Endothelial cell of umbilical vein (primary cell): Measurements from ENCODE around the gene SNX25. TPM values are rescaled to one million over a fixed set of nuclear protein-coding genes. Genes with fewer than 3 reads are reported as not detected.
A peak's percentile ranks its signal among the peaks of the same experiment; 100 is the strongest.

Experiments used
- BruUV-seq: library from RNA; stranded (reverse); fragments of 400-500 nt; replicated peaks from 2 replicates; lab custom pipeline; 2021; lab: Mats Ljungman, UMichigan
- CTCF ChIA-PET: fragments of 300-600, 350-600 bp; sonication (Branson Sonifier 250); formaldehyde crosslinking; loops from one replicate; lab custom pipeline; 2021; ENCODE audit warnings: antibody characterized with exemption, inconsistent platforms; lab: Charles Lee
- POLR2A ChIA-PET: fragments of 300-600, 350-600 bp; sonication (Branson Sonifier 250); formaldehyde crosslinking; loops from one replicate; lab custom pipeline; 2021; ENCODE audit warnings: antibody characterized with exemption, inconsistent platforms; lab: Charles Lee
- DNase-seq: peaks from one replicate; pipeline ENCODE4 v3.0.0-alpha.2; 2011; ENCODE audit warnings: low read depth, low spot score
- FAIRE-seq: peaks from 2 replicates; lab custom pipeline; 2011; peaks lifted over from hg19 to GRCh38; lab: Jason Lieb, UNC
- H2AFZ ChIP-seq: 2 replicates; pipeline ENCODE4 v1.6.0; 2012; ENCODE audit warnings: low read depth, low read length, control low read depth, inconsistent platforms
- H3K27ac ChIP-seq: 2 replicates; pipeline ENCODE4 v1.5.1; 2011; ENCODE audit warnings: low read depth, mild to moderate bottlenecking, control low read depth, low read length, moderate library complexity; ENCODE audit not compliant: insufficient read depth
- H3K27me3 ChIP-seq, 2 experiments: 2 replicates each; pipeline versions ENCODE4 v1.6.0 to v1.6.1; 2011; ENCODE audit warnings: low read length in 2 of 2, mixed read lengths in 1 of 2; ENCODE audit not compliant: control insufficient read depth in 2 of 2, insufficient read depth in 2 of 2
- H3K36me3 ChIP-seq, 2 experiments: 2 replicates in 1 of 2; 3 replicates in 1 of 2; pipeline ENCODE4 v1.5.1; 2011; ENCODE audit warnings: low read length in 2 of 2, mild to moderate bottlenecking in 1 of 2, moderate library complexity in 1 of 2; ENCODE audit not compliant: control insufficient read depth in 2 of 2, insufficient read depth in 2 of 2; ENCODE audit errors: extremely low read depth in 1 of 2
- H3K4me1 ChIP-seq: 3 replicates; pipeline ENCODE4 v1.5.1; 2011; ENCODE audit warnings: mild to moderate bottlenecking, low read length; ENCODE audit not compliant: control insufficient read depth, insufficient read depth; ENCODE audit errors: extremely low read depth
- H3K4me2 ChIP-seq: 2 replicates; pipeline ENCODE4 v1.6.1; 2011; ENCODE audit warnings: low read length, control low read depth, mixed read lengths; ENCODE audit not compliant: insufficient read depth
- H3K4me3 ChIP-seq, 3 experiments: fragments of 200-600 bp in 1 of 3; sonication (generic), shearing (Covaris generic) in 1 of 3; replicated peaks in 1 of 3; 2 replicates each; pipeline ENCODE4 v1.5.1; 2011 to 2016; ENCODE audit warnings: control low read depth in 3 of 3, low read length in 3 of 3, mild to moderate bottlenecking in 2 of 3, inconsistent platforms in 1 of 3, low read depth in 1 of 3, moderate library complexity in 1 of 3; ENCODE audit not compliant: insufficient read depth in 1 of 3
- H3K79me2 ChIP-seq: 2 replicates; pipeline ENCODE4 v1.6.0; 2012; ENCODE audit warnings: low read length, inconsistent platforms; ENCODE audit not compliant: control insufficient read depth, insufficient read depth
- H3K9ac ChIP-seq: replicated peaks from 2 replicates; pipeline ENCODE3; 2011; ENCODE audit warnings: low read length, control low read depth; ENCODE audit not compliant: insufficient read depth; ENCODE audit errors: extremely low read depth
- H3K9me1 ChIP-seq: replicated peaks from 3 replicates; pipeline ENCODE4 v1.6.0; 2011; ENCODE audit warnings: mild to moderate bottlenecking, low read length; ENCODE audit not compliant: control insufficient read depth, insufficient read depth; ENCODE audit errors: extremely low read depth
- H3K9me3 ChIP-seq: replicated peaks from 2 replicates; pipeline ENCODE4 v1.5.1; 2012; ENCODE audit warnings: low read length, inconsistent platforms; ENCODE audit not compliant: control insufficient read depth, insufficient read depth
- H4K20me1 ChIP-seq: replicated peaks from 2 replicates; pipeline ENCODE3; 2011; ENCODE audit warnings: mild to moderate bottlenecking, low read length; ENCODE audit not compliant: control insufficient read depth, insufficient read depth; ENCODE audit errors: extremely low read depth
- EZH2 ChIP-seq: IDR thresholded peaks from 2 replicates; pipeline ENCODE4 v1.6.1; 2012; ENCODE audit warnings: borderline replicate concordance, low read depth, mild to moderate bottlenecking, moderate library complexity, low read length, inconsistent platforms; ENCODE audit not compliant: severe bottlenecking
- FOS ChIP-seq: IDR thresholded peaks from 2 replicates; pipeline ENCODE4 v1.6.1; 2011; ENCODE audit warnings: mild to moderate bottlenecking, low read length, moderate library complexity, borderline replicate concordance; ENCODE audit not compliant: insufficient read depth
- GATA2 ChIP-seq: IDR thresholded peaks from 2 replicates; pipeline ENCODE4 v1.7.0; 2011; ENCODE audit warnings: low read depth, mild to moderate bottlenecking, moderate library complexity, mixed read lengths, low read length; ENCODE audit not compliant: insufficient read length, insufficient read depth
- JUN ChIP-seq: IDR thresholded peaks from 2 replicates; pipeline ENCODE4 v1.6.1; 2011; ENCODE audit warnings: borderline replicate concordance, low read depth; ENCODE audit not compliant: insufficient read length, insufficient read depth
- MYC ChIP-seq: IDR thresholded peaks from one replicate; pipeline ENCODE4 v1.6.1; 2011; ENCODE audit warnings: mild to moderate bottlenecking, low read depth, low read length
- POLR2A ChIP-seq: IDR thresholded peaks from 2 replicates; pipeline ENCODE4 v1.6.1; 2012; ENCODE audit warnings: low read depth, mild to moderate bottlenecking, control low read depth, low read length
- POLR2AphosphoS5 ChIP-seq: IDR thresholded peaks from 2 replicates; pipeline ENCODE4 v1.6.1; 2012; ENCODE audit warnings: low read depth, mild to moderate bottlenecking, control low read depth, low read length, moderate library complexity; ENCODE audit not compliant: insufficient read depth
- dilution Hi-C: fragments of 300-500 bp; cut with MboI; formaldehyde crosslinking; loops from one replicate; pipeline ENCODE4 v1.15.0; 2019; ENCODE audit warnings: low sequenced_read_pairs; ENCODE audit not compliant: extremely low pct_ligation_motif_present
- intact Hi-C: fragments of 100-400 bp; cut with micrococcal nuclease; formaldehyde crosslinking; loops from one replicate; pipeline ENCODE4 v1.10.0; 2022
- polyA plus RNA-seq, 4 experiments: library from polyadenylated mRNA; depleted of rRNA in 3 of 4; stranded (reverse) in 3 of 4; unstranded in 1 of 4; fragments of >200 nt; gene quantifications; 2 replicates each; pipeline versions ENCODE4 v1.2.1 to v1.2.3, GENCODE V29; 2011 to 2012; ENCODE audit warnings: missing spikeins in 1 of 4
- total RNA-seq: library from RNA; stranded (reverse); gene quantifications from 2 replicates; pipeline ENCODE4 v1.2.3, GENCODE V29; 2021
- TF ChIP-seq, protein P1 (sequence below), 2 donors: IDR thresholded peaks; 1 replicate in 1 of 2; 2 replicates in 1 of 2; pipeline ENCODE4 v1.5.1; 2011; ENCODE audit warnings: low read length in 2 of 2, mild to moderate bottlenecking in 2 of 2, moderate library complexity in 2 of 2, control low read depth in 1 of 2, inconsistent platforms in 1 of 2, low read depth in 1 of 2; ENCODE audit not compliant: insufficient read depth in 1 of 2; ENCODE audit errors: extremely low read depth in 1 of 2
- TF ChIP-seq, protein P2 (sequence below): IDR thresholded peaks from 2 replicates; pipeline ENCODE4 v1.6.1; 2011; ENCODE audit not compliant: insufficient read depth, insufficient read length

Gene SNX25
- total and polyA plus RNA-seq, 2 donors (not counting 3 experiments of a cell fraction or from before 2014, with no cell fraction given): 6.6 to 16.1 TPM

DNA sequence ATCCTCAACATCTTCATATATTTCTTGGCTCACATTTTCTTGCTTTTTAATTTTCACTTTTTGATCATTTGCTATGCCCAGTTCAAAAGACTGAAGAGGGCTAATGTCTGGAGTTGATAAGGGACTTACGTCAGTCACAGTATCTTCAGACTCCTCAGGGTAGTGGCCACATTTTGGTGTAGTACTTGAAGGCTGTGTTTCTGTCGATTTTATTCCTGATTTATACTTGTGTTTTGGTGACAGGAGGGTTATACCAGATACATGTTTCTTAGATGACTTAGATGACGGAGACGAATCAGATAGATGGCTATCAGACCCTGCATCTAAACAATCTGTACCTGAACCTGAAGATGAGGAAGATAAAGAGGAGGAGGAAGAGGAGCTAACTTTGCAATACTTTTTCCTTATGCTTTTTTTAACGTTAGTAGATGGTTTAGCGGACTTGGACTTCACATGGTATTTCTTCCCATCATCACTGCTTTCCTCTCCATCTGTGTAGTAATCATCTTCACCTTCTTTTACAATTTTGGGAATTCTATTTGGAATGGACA lies 19.0 kb upstream of the SNX25 start:
- intact Hi-C loops (no loop called here), dilution Hi-C loops (no loop called here)
- Histone ChIP-seq H3K27ac (no peak overlapping the region), H3K4me3 (no peak overlapping the region), H3K79me2 (peaks cover 26% of the 10 kb centered on the region), H3K27me3 (no peaks in the 10 kb centered on the region), H2AFZ (no peak overlapping the region), H3K36me3 (no peaks in the 10 kb centered on the region), H3K4me2 (no peak overlapping the region), H4K20me1 (peaks cover 2% of the 10 kb centered on the region), H3K9me3 (no peaks in the 10 kb centered on the region), H3K9me1 (no peaks in the 10 kb centered on the region), H3K4me1 (no peaks in the 10 kb centered on the region), H3K9ac (no peak overlapping the region)
- BruUV-seq: TSS peak; percentile 45
- ChIA-PET POLR2A (no interaction called here), CTCF (no interaction called here)
- TF ChIP-seq GATA2 (no peak), FOS (no peak), POLR2A (no peak), JUN (no peak), POLR2AphosphoS5 (no peak), MYC (no peak), EZH2 (no peak)
- TF ChIP-seq, protein P1, sequence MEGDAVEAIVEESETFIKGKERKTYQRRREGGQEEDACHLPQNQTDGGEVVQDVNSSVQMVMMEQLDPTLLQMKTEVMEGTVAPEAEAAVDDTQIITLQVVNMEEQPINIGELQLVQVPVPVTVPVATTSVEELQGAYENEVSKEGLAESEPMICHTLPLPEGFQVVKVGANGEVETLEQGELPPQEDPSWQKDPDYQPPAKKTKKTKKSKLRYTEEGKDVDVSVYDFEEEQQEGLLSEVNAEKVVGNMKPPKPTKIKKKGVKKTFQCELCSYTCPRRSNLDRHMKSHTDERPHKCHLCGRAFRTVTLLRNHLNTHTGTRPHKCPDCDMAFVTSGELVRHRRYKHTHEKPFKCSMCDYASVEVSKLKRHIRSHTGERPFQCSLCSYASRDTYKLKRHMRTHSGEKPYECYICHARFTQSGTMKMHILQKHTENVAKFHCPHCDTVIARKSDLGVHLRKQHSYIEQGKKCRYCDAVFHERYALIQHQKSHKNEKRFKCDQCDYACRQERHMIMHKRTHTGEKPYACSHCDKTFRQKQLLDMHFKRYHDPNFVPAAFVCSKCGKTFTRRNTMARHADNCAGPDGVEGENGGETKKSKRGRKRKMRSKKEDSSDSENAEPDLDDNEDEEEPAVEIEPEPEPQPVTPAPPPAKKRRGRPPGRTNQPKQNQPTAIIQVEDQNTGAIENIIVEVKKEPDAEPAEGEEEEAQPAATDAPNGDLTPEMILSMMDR (IDR thresholded peaks at IDR 0.05; ENCODE audit: extremely low read depth in 1 of 2, insufficient read depth in 1 of 2, low read depth in 1 of 2, low read length in 2 of 2): no peak
- TF ChIP-seq, protein P2, sequence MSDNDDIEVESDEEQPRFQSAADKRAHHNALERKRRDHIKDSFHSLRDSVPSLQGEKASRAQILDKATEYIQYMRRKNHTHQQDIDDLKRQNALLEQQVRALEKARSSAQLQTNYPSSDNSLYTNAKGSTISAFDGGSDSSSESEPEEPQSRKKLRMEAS: no peak
- no peak for DNase-seq
- FAIRE-seq: no peak
